Naive thymus-derived CD8-positive, alpha-beta T cell (primary cell): ENCODE measurements around the gene SLCO2A1. TPM values are rescaled to one million over a fixed set of nuclear protein-coding genes. Genes with fewer than 3 reads are reported as not detected.

ENCODE experiments used
- ATAC-seq, 2 donors: fragments of 150-1000 bp; cut with Tn5 transposase in 1 of 2; sonication (Bioruptor Pico), chemical (Tn5 transposase) in 1 of 2; 1 replicate in 1 of 2; 2 replicates in 1 of 2; pipeline ENCODE4 v1.10.0; 2021; ENCODE audit warnings: mild to moderate bottlenecking in 2 of 2, moderate library complexity in 2 of 2
- POLR2A ChIA-PET: fragments of 350-600 bp; sonication (Branson Sonifier 250); formaldehyde crosslinking; loops from one replicate; lab custom pipeline; 2021; ENCODE audit warnings: antibody characterized with exemption; lab: Charles Lee
- DNase-seq, 10 donors: peaks; one replicate each; pipeline versions ENCODE4 v3.0.0 to v3.0.0-alpha.2; 2020 to 2022
- H3K27ac Mint-ChIP-seq, 10 donors: one replicate each; pipeline ENCODE4 v1.8.0; 2020 to 2022; ENCODE audit warnings: mild to moderate bottlenecking in 10 of 10, mixed read lengths in 10 of 10, moderate library complexity in 4 of 10, inconsistent platforms in 1 of 10
- H3K27me3 Mint-ChIP-seq, 5 donors: one replicate each; pipeline ENCODE4 v1.8.0; 2021 to 2022; ENCODE audit warnings: mixed read lengths in 5 of 5
- H3K36me3 Mint-ChIP-seq, 3 donors: one replicate each; pipeline ENCODE4 v1.8.0; 2020 to 2022; ENCODE audit warnings: mixed read lengths in 3 of 3, mild to moderate bottlenecking in 2 of 3, inconsistent platforms in 1 of 3
- H3K4me1 Mint-ChIP-seq, 4 donors: one replicate each; pipeline ENCODE4 v1.8.0; 2021 to 2022; ENCODE audit warnings: mixed read lengths in 4 of 4
- H3K4me3 Mint-ChIP-seq, 10 donors: one replicate each; pipeline ENCODE4 v1.8.0; 2020 to 2022; ENCODE audit warnings: mild to moderate bottlenecking in 10 of 10, mixed read lengths in 10 of 10, moderate library complexity in 6 of 10, inconsistent platforms in 1 of 10
- H3K9me3 Mint-ChIP-seq, 9 donors: one replicate each; pipeline ENCODE4 v1.8.0; 2020 to 2022; ENCODE audit warnings: mixed read lengths in 9 of 9, mild to moderate bottlenecking in 3 of 9, inconsistent platforms in 1 of 9, moderate library complexity in 1 of 9
- polyA plus RNA-seq, 3 donors: library from polyadenylated mRNA; unstranded; fragments of 300-500 nt; fragmentation: Illumina TruSeq; gene quantifications; one replicate each; pipeline ENCODE4 v1.2.3, GENCODE V29; 2021
- total RNA-seq, 8 experiments: library from RNA in 2 of 8; stranded (reverse) in 2 of 8; gene quantifications; one replicate each; pipeline ENCODE4 v1.2.3 and lab custom pipeline; 2021 to 2026

SLCO2A1 gene
- total and polyA plus RNA-seq, 5 experiments from 2014 or later: not detected

DNA sequence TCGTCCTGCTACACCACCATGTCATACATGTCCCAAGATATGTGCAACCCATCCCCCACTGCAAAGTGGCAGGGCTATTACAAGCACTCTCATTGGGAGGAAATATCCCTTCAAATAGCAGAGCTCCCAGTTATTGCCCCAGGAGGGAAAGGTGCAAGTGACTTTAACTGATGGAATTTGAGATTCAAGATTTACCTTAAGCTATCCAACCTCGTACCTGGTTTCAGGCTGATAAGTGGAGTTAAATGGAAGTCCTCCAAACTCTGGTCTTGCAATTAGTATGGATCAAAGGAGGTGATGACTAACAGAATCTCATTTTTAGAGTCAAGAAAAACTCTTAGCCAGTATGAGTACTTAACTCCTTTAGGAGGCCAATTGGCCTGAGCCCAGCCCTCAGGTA, 2.1 kb downstream of the SLCO2A1 start:
- peaks cover 3 to 12% (median 6%) of the 10 kb centered on the region in 4 donors for H3K4me1 Mint-ChIP-seq
- no peaks in the 10 kb centered on the region for H3K36me3 Mint-ChIP-seq
- no peak overlapping the region for H3K27ac Mint-ChIP-seq
- H3K27me3 Mint-ChIP-seq: peaks cover 18 to 55% (median 38%) of the 10 kb centered on the region in 5 donors
- no peak for DNase-seq
- no peaks in the 10 kb centered on the region for H3K9me3 Mint-ChIP-seq
- H3K4me3 Mint-ChIP-seq: no peak overlapping the region
- ATAC-seq: no peak
- POLR2A ChIA-PET: no interaction called here

DNA sequence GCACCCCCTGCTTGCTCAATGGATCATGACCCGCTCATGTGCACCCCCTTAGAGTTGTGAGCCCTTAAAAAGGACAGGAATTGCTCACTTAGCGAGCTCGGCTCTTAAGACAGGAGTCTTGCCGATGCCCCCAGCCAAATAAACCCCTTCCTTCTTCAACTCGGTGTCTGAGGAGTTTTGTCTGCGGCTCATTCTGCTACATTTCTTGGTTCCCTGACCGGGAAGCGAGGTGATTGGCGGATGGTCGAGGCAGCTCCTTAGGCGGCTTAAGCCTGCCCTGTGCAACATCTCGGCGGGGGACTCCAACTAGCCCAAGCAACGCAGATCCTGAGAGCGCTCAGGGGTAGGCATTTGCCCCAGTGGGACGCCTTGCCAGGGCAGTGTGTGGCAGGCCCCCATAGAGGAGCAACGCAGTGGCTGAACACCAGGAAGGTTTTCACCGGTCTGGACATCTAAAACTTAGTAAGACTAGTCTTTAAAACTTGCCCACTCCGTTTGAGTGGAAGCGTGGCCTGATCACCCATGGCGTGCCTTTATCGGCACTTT, 9.5 kb downstream of the SLCO2A1 start:
- DNase-seq (no peak), ATAC-seq (no peak)
- POLR2A ChIA-PET: no interaction called here
- H3K9me3 Mint-ChIP-seq: no peaks in the 10 kb centered on the region
- H3K27me3 Mint-ChIP-seq: peaks cover 0 to 11% (median 5%) of the 10 kb centered on the region in 5 donors
- no peak overlapping the region for H3K4me3 Mint-ChIP-seq
- H3K27ac Mint-ChIP-seq: peak overlapping the region in 1 of 10 donors; percentile 35
- H3K36me3 Mint-ChIP-seq: no peaks in the 10 kb centered on the region
- peaks cover 0 to 3% (median 0%) of the 10 kb centered on the region in 4 donors for H3K4me1 Mint-ChIP-seq

DNA sequence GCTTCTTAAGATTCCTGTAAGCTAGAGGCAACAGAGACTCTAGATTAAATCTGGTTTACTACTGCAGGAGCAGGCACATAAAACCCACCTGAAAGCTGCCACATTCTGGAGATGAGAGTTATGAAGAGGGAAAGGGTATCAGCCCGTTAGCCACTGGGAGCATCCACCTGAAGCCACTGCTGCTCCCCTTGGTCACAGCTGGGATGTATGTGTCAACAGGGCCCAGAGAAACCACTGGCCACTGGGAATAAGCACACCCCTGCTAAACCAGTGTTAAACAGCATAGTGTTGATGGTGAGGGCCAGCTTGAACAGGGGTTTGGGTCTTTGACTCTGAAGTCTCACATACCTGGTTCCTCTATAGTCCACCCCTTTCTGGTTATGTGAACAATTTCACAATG, 10.9 kb downstream of the SLCO2A1 start:
- DNase-seq (no peak), ATAC-seq (no peak)
- POLR2A ChIA-PET: no interaction called here
- H3K9me3 Mint-ChIP-seq: no peaks in the 10 kb centered on the region
- peaks cover 0 to 3% (median 0%) of the 10 kb centered on the region in 4 donors for H3K4me1 Mint-ChIP-seq
- no peak overlapping the region for H3K27ac Mint-ChIP-seq
- no peaks in the 10 kb centered on the region for H3K36me3 Mint-ChIP-seq
- peaks cover 0 to 11% (median 5%) of the 10 kb centered on the region in 5 donors for H3K27me3 Mint-ChIP-seq
- no peak overlapping the region for H3K4me3 Mint-ChIP-seq

DNA sequence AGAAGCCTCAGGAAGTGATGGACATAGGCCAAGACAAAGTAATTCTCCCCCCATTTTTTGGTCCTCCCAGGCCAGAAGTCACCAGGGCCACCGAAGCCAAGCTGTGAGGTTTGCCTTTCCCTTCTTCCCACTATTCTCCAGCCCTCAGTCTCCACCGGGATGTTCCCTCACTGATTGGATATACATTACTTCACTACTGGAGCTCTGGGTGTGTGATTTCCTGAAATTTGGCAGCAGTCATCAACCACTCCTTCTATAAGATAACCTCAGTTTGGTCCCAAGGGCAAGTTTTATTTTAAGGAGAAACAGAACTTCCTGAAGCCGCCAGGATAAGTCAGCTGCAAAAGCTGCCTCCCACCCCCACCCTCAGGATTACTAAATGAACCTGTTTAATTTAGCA, 11.3 kb downstream of the SLCO2A1 start:
- POLR2A ChIA-PET: no interaction called here
- peaks cover 0 to 3% (median 0%) of the 10 kb centered on the region in 4 donors for H3K4me1 Mint-ChIP-seq
- no peaks in the 10 kb centered on the region for H3K9me3 Mint-ChIP-seq
- ATAC-seq (no peak), DNase-seq (no peak)
- H3K4me3 Mint-ChIP-seq: no peak overlapping the region
- H3K27ac Mint-ChIP-seq: no peak overlapping the region
- peaks cover 0 to 11% (median 5%) of the 10 kb centered on the region in 5 donors for H3K27me3 Mint-ChIP-seq
- H3K36me3 Mint-ChIP-seq: no peaks in the 10 kb centered on the region

DNA sequence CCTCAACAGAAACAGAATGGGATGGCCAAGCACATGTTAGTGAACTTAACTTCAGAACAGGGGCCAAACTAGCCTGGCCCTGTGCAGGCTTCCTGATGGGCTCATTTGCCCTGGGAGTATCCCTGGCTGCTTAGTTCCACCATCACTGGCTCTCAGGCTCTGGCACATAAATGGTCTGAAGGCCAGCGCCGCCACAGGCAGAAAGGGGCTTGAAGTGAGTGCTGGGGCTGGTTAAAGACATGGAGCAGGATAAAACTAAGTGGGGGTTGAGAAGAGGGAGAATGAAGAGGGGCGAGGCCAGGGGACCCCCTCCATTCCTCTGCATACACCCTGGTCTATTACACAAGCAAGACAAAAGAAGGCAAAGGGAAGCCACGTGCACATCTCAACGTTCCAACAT, 12.2 kb downstream of the SLCO2A1 start:
- Mint-ChIP-seq H3K27ac (no peak overlapping the region), H3K36me3 (no peaks in the 10 kb centered on the region), H3K9me3 (no peaks in the 10 kb centered on the region), H3K4me1 (peaks cover 0 to 3% (median 0%) of the 10 kb centered on the region in 4 donors), H3K4me3 (no peak overlapping the region), H3K27me3 (peaks cover 0 to 11% (median 2%) of the 10 kb centered on the region in 5 donors)
- DNase-seq (no peak), ATAC-seq (no peak)
- POLR2A ChIA-PET: no interaction called here

DNA sequence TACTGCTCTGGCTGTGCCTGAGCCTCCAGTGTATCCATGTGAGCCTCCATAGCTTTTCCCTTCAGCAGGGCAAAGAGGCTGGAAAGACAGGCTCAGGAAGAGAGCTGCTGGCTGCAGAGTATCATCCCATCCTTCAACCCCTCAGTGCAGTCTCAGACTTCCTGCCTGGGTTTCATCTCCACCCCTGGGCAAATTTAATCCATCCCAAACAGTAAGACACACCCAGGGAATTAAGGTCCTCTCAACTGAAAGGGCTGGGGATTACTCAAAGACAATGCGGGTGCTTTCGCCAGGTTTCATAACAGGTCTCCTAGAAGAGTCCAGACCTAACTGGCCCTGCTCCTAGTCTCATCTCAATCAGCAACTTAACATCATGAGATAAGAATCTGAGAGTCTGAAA, 15.5 kb downstream of the SLCO2A1 start:
- H3K36me3 Mint-ChIP-seq: no peaks in the 10 kb centered on the region
- DNase-seq: no peak
- H3K27ac Mint-ChIP-seq: no peak overlapping the region
- H3K4me3 Mint-ChIP-seq: no peak overlapping the region
- no peaks in the 10 kb centered on the region for H3K4me1 Mint-ChIP-seq
- ATAC-seq: no peak
- H3K27me3 Mint-ChIP-seq: peaks cover 5 to 27% (median 7%) of the 10 kb centered on the region in 5 donors
- peaks cover 0 to 2% (median 0%) of the 10 kb centered on the region in 9 donors for H3K9me3 Mint-ChIP-seq
- POLR2A ChIA-PET: no interaction called here

DNA sequence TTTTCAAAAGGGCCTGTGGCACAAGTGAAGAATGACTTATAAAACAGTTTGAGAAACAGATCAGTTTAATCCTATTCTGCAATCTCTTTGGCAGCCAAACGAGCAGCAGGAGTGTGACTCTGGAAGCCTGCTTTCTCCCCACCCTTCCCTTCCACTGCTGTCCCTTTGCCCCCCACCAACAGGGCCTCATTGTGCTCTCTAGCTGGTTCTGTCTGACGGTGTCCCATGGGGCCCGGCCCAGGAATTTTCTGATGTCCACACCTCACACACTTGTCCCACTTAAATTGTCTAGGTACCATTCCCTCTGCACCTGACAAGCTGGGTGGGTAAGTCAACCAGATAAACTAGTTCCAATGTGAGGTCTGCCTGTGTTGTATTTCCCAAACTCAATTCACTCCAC, 16.4 kb downstream of the SLCO2A1 start:
- no peaks in the 10 kb centered on the region for H3K36me3 Mint-ChIP-seq
- ATAC-seq (no peak), DNase-seq (no peak)
- peaks cover 5 to 37% (median 9%) of the 10 kb centered on the region in 5 donors for H3K27me3 Mint-ChIP-seq
- H3K9me3 Mint-ChIP-seq: peaks cover 0 to 2% (median 0%) of the 10 kb centered on the region in 9 donors
- no peak overlapping the region for H3K4me3 Mint-ChIP-seq
- H3K27ac Mint-ChIP-seq: no peak overlapping the region
- no peaks in the 10 kb centered on the region for H3K4me1 Mint-ChIP-seq
- POLR2A ChIA-PET: no interaction called here

DNA sequence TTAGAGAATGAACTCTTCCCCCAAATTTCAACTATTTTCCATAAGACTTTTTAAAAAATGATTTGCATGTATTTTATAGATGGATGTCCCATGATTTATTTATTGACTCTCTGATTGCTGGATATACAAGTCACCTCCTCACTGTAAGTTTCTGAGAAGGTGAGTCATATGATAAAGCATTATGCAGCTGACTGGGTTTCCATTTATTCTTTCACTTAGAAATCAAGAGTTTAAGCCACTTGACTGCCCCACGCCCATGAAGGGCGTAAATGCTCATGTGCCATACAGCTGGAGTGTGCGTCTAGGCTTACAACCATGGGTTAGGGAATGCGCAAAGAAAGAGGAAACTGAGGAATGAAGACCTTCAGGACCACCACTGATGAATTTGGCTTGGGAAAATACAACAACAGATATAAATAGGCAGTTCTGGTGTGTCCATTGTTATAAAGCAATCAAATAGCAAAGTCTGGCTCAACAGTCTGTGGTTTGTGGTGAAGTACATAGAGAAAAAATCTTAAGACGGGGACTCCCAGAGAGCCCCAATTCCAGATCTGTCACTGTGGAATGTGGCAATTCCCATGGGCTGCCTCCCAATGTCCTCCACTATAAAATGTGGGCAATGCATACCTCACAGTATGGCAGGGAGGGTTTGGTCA, 20.3 kb downstream of the SLCO2A1 start:
- POLR2A ChIA-PET: no interaction called here
- peaks cover 0 to 8% (median 0%) of the 10 kb centered on the region in 3 donors for H3K36me3 Mint-ChIP-seq
- H3K27me3 Mint-ChIP-seq: peaks cover 5 to 37% (median 10%) of the 10 kb centered on the region in 5 donors
- DNase-seq: no peak
- H3K9me3 Mint-ChIP-seq: peaks cover 0 to 8% (median 2%) of the 10 kb centered on the region in 9 donors
- no peak for ATAC-seq
- H3K4me3 Mint-ChIP-seq: no peak overlapping the region
- H3K27ac Mint-ChIP-seq: no peak overlapping the region
- no peaks in the 10 kb centered on the region for H3K4me1 Mint-ChIP-seq

DNA sequence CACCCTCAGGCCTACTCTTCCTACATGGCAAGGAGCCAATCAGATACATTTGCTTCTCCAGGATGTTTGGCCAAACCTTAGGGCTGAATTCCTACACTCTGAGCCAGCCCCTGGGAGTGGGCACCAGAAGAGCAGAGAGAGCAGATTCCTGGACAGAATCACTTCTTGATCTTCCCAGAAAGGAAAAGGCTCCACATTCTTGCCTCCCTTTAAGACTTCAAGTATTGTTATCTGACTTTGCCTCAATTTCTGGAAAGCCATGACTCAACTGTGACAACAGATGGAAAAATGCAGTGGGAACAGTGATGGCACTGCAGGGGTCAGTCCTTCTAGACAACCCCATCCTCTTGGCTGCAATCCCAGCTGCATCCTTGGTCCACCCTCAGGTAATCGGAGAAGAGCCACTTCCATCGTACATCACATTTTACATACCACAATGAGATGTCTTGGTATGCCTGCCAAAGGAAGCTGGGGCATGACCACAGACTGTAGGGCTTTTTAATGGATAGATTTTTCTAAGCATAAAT, 21.0 kb downstream of the SLCO2A1 start:
- POLR2A ChIA-PET: no interaction called here
- no peaks in the 10 kb centered on the region for H3K4me1 Mint-ChIP-seq
- H3K9me3 Mint-ChIP-seq: peaks cover 0 to 10% (median 2%) of the 10 kb centered on the region in 9 donors
- no peak overlapping the region for H3K27ac Mint-ChIP-seq
- DNase-seq: no peak
- peaks cover 0 to 8% (median 0%) of the 10 kb centered on the region in 3 donors for H3K36me3 Mint-ChIP-seq
- H3K27me3 Mint-ChIP-seq: peaks cover 5 to 37% (median 10%) of the 10 kb centered on the region in 5 donors
- no peak overlapping the region for H3K4me3 Mint-ChIP-seq
- ATAC-seq: no peak

DNA sequence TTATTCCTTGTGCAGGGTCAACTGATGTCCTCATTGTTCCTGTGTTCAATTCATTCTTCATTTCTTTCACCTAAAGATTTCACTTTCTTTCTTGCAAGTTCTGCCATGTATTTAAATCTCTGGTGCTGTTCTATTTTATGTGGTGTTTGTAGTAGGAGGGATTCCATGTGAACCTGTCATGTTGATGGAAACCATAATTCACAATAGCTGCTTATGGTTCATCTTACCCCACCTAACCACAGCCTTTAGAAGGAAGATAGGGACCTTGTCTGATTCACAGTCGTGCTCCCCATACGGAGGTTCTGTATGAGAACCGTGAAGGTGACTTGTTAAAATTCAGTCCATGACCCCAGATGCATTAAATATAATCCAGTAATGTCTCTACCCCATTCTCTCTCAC, 21.9 kb downstream of the SLCO2A1 start:
- Mint-ChIP-seq H3K36me3 (peaks cover 0 to 8% (median 0%) of the 10 kb centered on the region in 3 donors), H3K4me3 (no peak overlapping the region), H3K27ac (no peak overlapping the region), H3K4me1 (no peaks in the 10 kb centered on the region), H3K27me3 (peaks cover 5 to 37% (median 10%) of the 10 kb centered on the region in 5 donors), H3K9me3 (peaks cover 0 to 10% (median 2%) of the 10 kb centered on the region in 9 donors)
- POLR2A ChIA-PET: no interaction called here
- ATAC-seq (no peak), DNase-seq (no peak)

DNA sequence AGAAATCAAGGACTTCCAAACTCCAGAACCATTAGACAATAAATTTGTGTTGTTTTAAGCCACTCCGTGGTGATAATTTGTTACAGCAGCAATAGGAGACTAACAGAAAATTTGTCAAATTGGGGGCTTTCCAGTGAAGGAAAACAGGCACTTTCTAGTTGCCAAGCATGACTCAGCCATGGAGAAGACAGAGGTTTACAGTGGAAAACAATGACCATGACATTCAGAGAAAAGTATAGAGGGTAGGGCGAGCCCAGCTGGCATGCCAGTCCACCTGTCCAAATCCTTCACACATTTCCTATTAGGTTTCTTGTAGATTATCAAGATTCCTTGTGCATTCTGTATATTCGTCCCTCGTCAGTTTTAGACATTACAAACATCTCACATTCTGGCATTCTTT, 24.9 kb downstream of the SLCO2A1 start:
- Mint-ChIP-seq H3K9me3 (peaks cover 0 to 10% (median 2%) of the 10 kb centered on the region in 9 donors), H3K27me3 (peaks cover 4 to 20% (median 10%) of the 10 kb centered on the region in 5 donors), H3K36me3 (peaks cover 0 to 8% (median 0%) of the 10 kb centered on the region in 3 donors), H3K4me1 (no peaks in the 10 kb centered on the region), H3K4me3 (no peak overlapping the region), H3K27ac (no peak overlapping the region)
- ATAC-seq (no peak), DNase-seq (no peak)
- POLR2A ChIA-PET: no interaction called here

DNA sequence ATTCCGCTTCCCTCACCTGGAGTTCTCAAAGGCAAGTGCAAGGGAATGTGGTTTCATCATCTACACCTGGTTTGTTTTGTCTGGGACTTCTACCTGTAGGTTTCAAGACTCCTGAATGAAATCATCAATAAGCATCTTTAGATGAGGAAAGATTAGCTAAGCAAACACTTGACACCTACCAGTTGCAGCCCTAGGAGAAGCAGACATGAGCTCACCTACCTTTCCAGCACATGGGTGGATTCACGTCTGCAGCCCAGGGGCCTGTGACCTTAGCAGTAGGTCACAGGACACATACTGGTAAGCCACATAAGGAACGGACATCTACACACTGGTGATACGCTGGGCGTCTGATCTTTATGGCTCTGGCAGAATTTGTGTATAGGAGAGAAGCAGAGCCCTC, 26.7 kb downstream of the SLCO2A1 start:
- H3K4me1 Mint-ChIP-seq: no peaks in the 10 kb centered on the region
- ATAC-seq: no peak
- peaks cover 0 to 10% (median 2%) of the 10 kb centered on the region in 9 donors for H3K9me3 Mint-ChIP-seq
- POLR2A ChIA-PET: no interaction called here
- H3K27ac Mint-ChIP-seq: no peak overlapping the region
- H3K36me3 Mint-ChIP-seq: peaks cover 0 to 8% (median 0%) of the 10 kb centered on the region in 3 donors
- DNase-seq: no peak
- peaks cover 9 to 19% (median 10%) of the 10 kb centered on the region in 5 donors for H3K27me3 Mint-ChIP-seq
- H3K4me3 Mint-ChIP-seq: no peak overlapping the region

DNA sequence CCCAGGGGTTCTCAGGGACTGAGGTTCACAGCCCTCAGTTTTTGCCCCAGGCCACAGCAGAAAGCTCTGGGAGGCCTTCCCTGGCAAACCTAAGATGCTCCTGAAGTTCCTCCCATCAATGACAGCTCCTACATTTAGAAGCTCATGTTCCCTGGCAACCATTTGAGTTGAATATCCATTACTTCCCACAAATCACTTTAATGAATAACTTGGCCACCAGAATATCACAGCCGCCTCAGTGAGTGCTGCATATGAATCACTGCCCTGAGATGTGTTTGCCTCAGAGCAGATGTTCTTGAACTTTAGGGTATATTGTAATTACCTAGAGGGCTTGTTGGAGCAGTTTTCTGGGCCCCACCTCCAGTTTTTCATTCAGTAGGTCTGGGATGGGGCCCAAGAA, 27.4 kb downstream of the SLCO2A1 start:
- Mint-ChIP-seq H3K4me1 (no peaks in the 10 kb centered on the region), H3K27ac (no peak overlapping the region), H3K36me3 (peaks cover 0 to 8% (median 0%) of the 10 kb centered on the region in 3 donors), H3K27me3 (peaks cover 6 to 19% (median 10%) of the 10 kb centered on the region in 5 donors), H3K4me3 (no peak overlapping the region), H3K9me3 (peaks cover 0 to 10% (median 2%) of the 10 kb centered on the region in 9 donors)
- DNase-seq (no peak), ATAC-seq (no peak)
- POLR2A ChIA-PET: no interaction called here
